ENCODE measurements around the gene NTM.

NTM gene

GRCh38 chr11:131957201-131957600, 586.8 kb downstream of the NTM start:
- ChIA-PET CTCF (interaction anchor here (0.6 kb wide), 1 partner anchor 73 kb away, joined by 3 read pairs; no protein-coding TSS in a partner anchor), POLR2A (no interaction called here)
- no peak for DNase-seq (ENCODE audit: extremely low spot score)
- TF ChIP-seq L3MBTL2 (conservative IDR thresholded peaks at IDR 0.05) (no peak), FOXM1 (IDR thresholded peaks at IDR 0.05; ENCODE audit: borderline replicate concordance) (no peak), BHLHE40 (IDR thresholded peaks at IDR 0.05; ENCODE audit: borderline replicate concordance) (no peak), FOXA1 (IDR thresholded peaks at IDR 0.05) (no peak), HDGF (IDR thresholded peaks at IDR 0.05; ENCODE audit: borderline replicate concordance) (no peak), LEF1 (IDR thresholded peaks at IDR 0.05; ENCODE audit: borderline replicate concordance) (no peak), ARNT (IDR thresholded peaks at IDR 0.05) (no peak), PKNOX1 (IDR thresholded peaks at IDR 0.05) (no peak), ELF4 (IDR thresholded peaks at IDR 0.05) (no peak)

- TF ChIP-seq PKNOX1 (IDR thresholded peaks at IDR 0.05) (no peak), LEF1 (IDR thresholded peaks at IDR 0.05; ENCODE audit: borderline replicate concordance) (no peak), L3MBTL2 (conservative IDR thresholded peaks at IDR 0.05) (no peak), FOXM1 (IDR thresholded peaks at IDR 0.05; ENCODE audit: borderline replicate concordance) (no peak), ARNT (IDR thresholded peaks at IDR 0.05) (no peak), TARDBP (IDR thresholded peaks at IDR 0.05) (no peak)
- POLR2A ChIA-PET, result no interaction called here
- peak; percentile 19 for DNase-seq (ENCODE audit: extremely low spot score)
- CTCF ChIA-PET, result interaction anchor here (0.6 kb wide), 1 partner anchor 74 kb away, joined by 3 read pairs; no protein-coding TSS in a partner anchor
Observed at GRCh38 chr11:131957875-131958274, 587.5 kb downstream of the NTM start.

GRCh38 chr11:131962818-131963217, 592.4 kb downstream of the NTM start:
- POLR2A ChIA-PET, result no interaction called here
- DNase-seq (ENCODE audit: extremely low spot score), result no peak
- TF ChIP-seq L3MBTL2 (conservative IDR thresholded peaks at IDR 0.05) (no peak), ZNF384 (IDR thresholded peaks at IDR 0.05) (no peak), FOXM1 (IDR thresholded peaks at IDR 0.05; ENCODE audit: borderline replicate concordance) (no peak), CTBP1 (IDR thresholded peaks at IDR 0.05; ENCODE audit: borderline replicate concordance) (no peak)
- CTCF ChIA-PET, result no interaction called here

- POLR2A ChIA-PET, result no interaction called here
- CTCF ChIA-PET, result no interaction called here
- TF ChIP-seq FOXM1 (IDR thresholded peaks at IDR 0.05; ENCODE audit: borderline replicate concordance), result no peak
- DNase-seq (ENCODE audit: extremely low spot score), result no peak
Observed at GRCh38 chr11:131964698-131965483, 594.5 kb downstream of the NTM start.

GRCh38 chr11:131965504-131965903, 595.1 kb downstream of the NTM start:
- POLR2A ChIA-PET, result no interaction called here
- DNase-seq (ENCODE audit: extremely low spot score), result no peak
- CTCF ChIA-PET, result no interaction called here
- TF ChIP-seq SP1 (IDR thresholded peaks at IDR 0.05) (no peak), ZNF384 (IDR thresholded peaks at IDR 0.05) (no peak)

- DNase-seq (ENCODE audit: extremely low spot score), result no peak
- ChIA-PET CTCF (no interaction called here), POLR2A (no interaction called here)
- TF ChIP-seq FOXM1 (IDR thresholded peaks at IDR 0.05; ENCODE audit: borderline replicate concordance), result no peak
- no peak for TF ChIP-seq ARNT (IDR thresholded peaks at IDR 0.05)
- no peak for TF ChIP-seq PKNOX1 (IDR thresholded peaks at IDR 0.05)
- no peak for TF ChIP-seq NFRKB (IDR thresholded peaks at IDR 0.05)
- no peak for TF ChIP-seq FOXA1 (IDR thresholded peaks at IDR 0.05)
- no peak for TF ChIP-seq L3MBTL2 (conservative IDR thresholded peaks at IDR 0.05)
- no peak for TF ChIP-seq SUZ12 (IDR thresholded peaks at IDR 0.05)
- no peak for TF ChIP-seq LEF1 (IDR thresholded peaks at IDR 0.05; ENCODE audit: borderline replicate concordance)
- TF ChIP-seq ZNF384 (IDR thresholded peaks at IDR 0.05), result no peak
- TF ChIP-seq CTBP1 (IDR thresholded peaks at IDR 0.05; ENCODE audit: borderline replicate concordance), result no peak
- no peak for TF ChIP-seq ELF4 (IDR thresholded peaks at IDR 0.05)
- TF ChIP-seq SP1 (IDR thresholded peaks at IDR 0.05), result no peak
- TF ChIP-seq FOXK2 (IDR thresholded peaks at IDR 0.05), result no peak
- no peak for TF ChIP-seq TARDBP (IDR thresholded peaks at IDR 0.05)
- TF ChIP-seq BHLHE40 (IDR thresholded peaks at IDR 0.05; ENCODE audit: borderline replicate concordance), result no peak
Observed at GRCh38 chr11:131966667-131967066, 596.3 kb downstream of the NTM start.

- DNase-seq (ENCODE audit: extremely low spot score), result no peak
- POLR2A ChIA-PET, result no interaction called here
- CTCF ChIA-PET, result no interaction called here
- no peak for TF ChIP-seq LEF1 (IDR thresholded peaks at IDR 0.05; ENCODE audit: borderline replicate concordance)
- no peak for TF ChIP-seq ELF4 (IDR thresholded peaks at IDR 0.05)
- no peak for TF ChIP-seq L3MBTL2 (conservative IDR thresholded peaks at IDR 0.05)
- no peak for TF ChIP-seq FOXK2 (IDR thresholded peaks at IDR 0.05)
- TF ChIP-seq HDGF (IDR thresholded peaks at IDR 0.05; ENCODE audit: borderline replicate concordance), result no peak
- no peak for TF ChIP-seq FOXA1 (IDR thresholded peaks at IDR 0.05)
- TF ChIP-seq SP1 (IDR thresholded peaks at IDR 0.05), result no peak
- no peak for TF ChIP-seq SUZ12 (IDR thresholded peaks at IDR 0.05)
- TF ChIP-seq ARNT (IDR thresholded peaks at IDR 0.05), result no peak
- TF ChIP-seq NFRKB (IDR thresholded peaks at IDR 0.05), result no peak
- no peak for TF ChIP-seq PKNOX1 (IDR thresholded peaks at IDR 0.05)
- TF ChIP-seq FOXM1 (IDR thresholded peaks at IDR 0.05; ENCODE audit: borderline replicate concordance), result no peak
Observed at GRCh38 chr11:131969261-131969660, 598.8 kb downstream of the NTM start.
